ENCODE results near the gene ERMAP. TPM values are rescaled to one million over a fixed set of nuclear protein-coding genes. Genes with fewer than 3 reads are reported as not detected.
A peak's percentile ranks its signal among the peaks of the same experiment; 100 is the strongest.

The ERMAP gene
- total and polyA plus RNA-seq, 9 of the 15 experiments (the other 6 are each of a cell fraction or from before 2014, with no cell fraction given), result 8.0 to 31.4 (median 22.5) TPM

DNA sequence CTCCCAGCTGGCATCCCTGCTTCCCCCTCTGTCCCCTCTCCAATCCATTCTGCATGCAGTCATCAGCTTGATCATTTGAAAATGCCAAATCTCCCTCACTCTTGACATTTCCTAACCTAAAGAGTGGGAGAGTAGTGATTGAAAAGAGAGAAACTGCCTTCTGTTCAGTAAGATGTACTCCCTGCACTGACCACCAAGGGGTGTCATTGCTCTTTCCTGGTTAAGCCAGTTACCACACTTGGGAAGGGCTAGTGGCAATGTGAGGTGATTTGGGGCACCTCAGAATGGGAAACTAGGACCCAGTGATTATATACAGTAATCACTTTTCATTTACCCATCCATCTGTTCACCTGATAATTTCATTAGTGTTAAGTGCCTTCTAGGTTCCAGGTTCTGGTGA, 39.1 kb upstream of the ERMAP start (continued):
- TF ChIP-seq, protein P1, sequence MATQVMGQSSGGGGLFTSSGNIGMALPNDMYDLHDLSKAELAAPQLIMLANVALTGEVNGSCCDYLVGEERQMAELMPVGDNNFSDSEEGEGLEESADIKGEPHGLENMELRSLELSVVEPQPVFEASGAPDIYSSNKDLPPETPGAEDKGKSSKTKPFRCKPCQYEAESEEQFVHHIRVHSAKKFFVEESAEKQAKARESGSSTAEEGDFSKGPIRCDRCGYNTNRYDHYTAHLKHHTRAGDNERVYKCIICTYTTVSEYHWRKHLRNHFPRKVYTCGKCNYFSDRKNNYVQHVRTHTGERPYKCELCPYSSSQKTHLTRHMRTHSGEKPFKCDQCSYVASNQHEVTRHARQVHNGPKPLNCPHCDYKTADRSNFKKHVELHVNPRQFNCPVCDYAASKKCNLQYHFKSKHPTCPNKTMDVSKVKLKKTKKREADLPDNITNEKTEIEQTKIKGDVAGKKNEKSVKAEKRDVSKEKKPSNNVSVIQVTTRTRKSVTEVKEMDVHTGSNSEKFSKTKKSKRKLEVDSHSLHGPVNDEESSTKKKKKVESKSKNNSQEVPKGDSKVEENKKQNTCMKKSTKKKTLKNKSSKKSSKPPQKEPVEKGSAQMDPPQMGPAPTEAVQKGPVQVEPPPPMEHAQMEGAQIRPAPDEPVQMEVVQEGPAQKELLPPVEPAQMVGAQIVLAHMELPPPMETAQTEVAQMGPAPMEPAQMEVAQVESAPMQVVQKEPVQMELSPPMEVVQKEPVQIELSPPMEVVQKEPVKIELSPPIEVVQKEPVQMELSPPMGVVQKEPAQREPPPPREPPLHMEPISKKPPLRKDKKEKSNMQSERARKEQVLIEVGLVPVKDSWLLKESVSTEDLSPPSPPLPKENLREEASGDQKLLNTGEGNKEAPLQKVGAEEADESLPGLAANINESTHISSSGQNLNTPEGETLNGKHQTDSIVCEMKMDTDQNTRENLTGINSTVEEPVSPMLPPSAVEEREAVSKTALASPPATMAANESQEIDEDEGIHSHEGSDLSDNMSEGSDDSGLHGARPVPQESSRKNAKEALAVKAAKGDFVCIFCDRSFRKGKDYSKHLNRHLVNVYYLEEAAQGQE (IDR thresholded peaks at IDR 0.05; ENCODE audit: borderline replicate concordance), result peak; percentile 94
- TF ChIP-seq, protein P1 (CRISPR knock-in tag; IDR thresholded peaks at IDR 0.05; ENCODE audit: low read depth), result no peak
- TF ChIP-seq SMARCA5 (IDR thresholded peaks at IDR 0.05) (no peak), RCOR1 (IDR thresholded peaks at IDR 0.05; ENCODE audit: borderline replicate concordance in 1 of 2, low read depth in 2 of 2, low read length in 2 of 2) (no peak), ILK (tag; IDR thresholded peaks at IDR 0.05; ENCODE audit: borderline replicate concordance, low read depth) (no peak), RBM14 (IDR thresholded peaks at IDR 0.05; ENCODE audit: borderline replicate concordance, insufficient read depth, low read depth, low read length) (no peak), ZNF780A (CRISPR knock-in tag; IDR thresholded peaks at IDR 0.05) (no peak), RBM22 (IDR thresholded peaks at IDR 0.05; ENCODE audit: low read depth, low read length, poor library complexity, severe bottlenecking) (no peak), HNRNPL (IDR thresholded peaks at IDR 0.05; ENCODE audit: low read depth, low read length) (no peak), ZNF134 (CRISPR knock-in tag; conservative IDR thresholded peaks at IDR 0.05) (no peak), ZSCAN29 (IDR thresholded peaks at IDR 0.05) (no peak), XRCC3 (IDR thresholded peaks at IDR 0.05) (no peak), RB1 (IDR thresholded peaks at IDR 0.05; ENCODE audit: low read depth) (peak; percentile 50; the same call in 1 of the 2 replicates), ZKSCAN1 (IDR thresholded peaks at IDR 0.05; ENCODE audit: low read depth, low read length) (no peak), SIN3A (IDR thresholded peaks at IDR 0.05; ENCODE audit: borderline replicate concordance in 2 of 2, control insufficient read depth in 1 of 2, low read depth in 2 of 2, low read length in 2 of 2) (no peak), HSF4 (CRISPR knock-in tag; IDR thresholded peaks at IDR 0.05; ENCODE audit: borderline replicate concordance) (no peak), ILF3 (IDR thresholded peaks at IDR 0.05; ENCODE audit: borderline replicate concordance) (no peak), ETS2 (tag; IDR thresholded peaks at IDR 0.05; ENCODE audit: borderline replicate concordance, poor library complexity, severe bottlenecking) (no peak), MEIS2 (IDR thresholded peaks at IDR 0.05; ENCODE audit: partially characterized antibody) (no peak), DPF2 (IDR thresholded peaks at IDR 0.05) (no peak), ZNF699 (CRISPR knock-in tag; IDR thresholded peaks at IDR 0.05; ENCODE audit: insufficient replicate concordance) (no peak), ARID2 (IDR thresholded peaks at IDR 0.05) (peak; percentile 90), KLF1 (tag; IDR thresholded peaks at IDR 0.05) (no peak), ZNF274 (IDR thresholded peaks at IDR 0.05; ENCODE audit: borderline replicate concordance, low read depth, low read length) (no peak), ZBTB1 (CRISPR knock-in tag; IDR thresholded peaks at IDR 0.05; ENCODE audit: borderline replicate concordance, low read depth) (no peak)

All from K562 (cell line).